ENCODE measurements around the gene SNX9.

SNX9 gene

DNA sequence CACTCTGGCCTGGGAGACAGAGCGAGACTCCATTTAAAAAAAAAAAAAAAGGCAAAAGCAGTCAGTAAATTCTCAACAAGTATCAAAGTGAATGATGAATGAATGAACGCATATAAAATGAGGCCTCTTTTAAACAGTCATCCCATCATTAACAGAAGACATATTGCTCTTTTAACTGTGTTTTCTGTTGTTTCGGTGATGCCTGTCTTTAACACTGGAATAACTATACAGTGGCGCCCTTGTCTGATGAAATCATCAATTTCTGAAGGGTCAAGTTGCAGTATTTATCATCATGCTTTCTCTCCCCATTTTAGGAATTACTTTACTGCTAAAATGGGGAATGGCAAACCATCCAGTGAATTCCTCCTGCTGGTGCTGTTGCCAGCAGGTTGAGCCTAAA, 45.7 kb upstream of the SNX9 start:
- no peaks in the 10 kb centered on the region for H3K36me3 ChIP-seq (ENCODE audit: control insufficient read depth in 1 of 2, insufficient read depth in 2 of 2, low read length in 2 of 2)
- no peak overlapping the region for H2AK5ac ChIP-seq (ENCODE audit: low read length)
- no peak overlapping the region for H3K4me3 ChIP-seq (ENCODE audit: low read depth, low read length)
- H2AFZ ChIP-seq (ENCODE audit: insufficient read depth, low read length, poor library complexity): no peak overlapping the region
- H4K12ac ChIP-seq (ENCODE audit: low read depth, low read length): no peak overlapping the region
- no peaks in the 10 kb centered on the region for H3K4me1 ChIP-seq (ENCODE audit: control insufficient read depth in 1 of 2, insufficient read depth in 2 of 2, low read length in 2 of 2)
- no peak overlapping the region for H4K91ac ChIP-seq (ENCODE audit: low read depth, low read length)
- WGBS (ENCODE audit: extremely low coverage, insufficient coverage, insufficient read length): no CpG with 5 or more reads among the region's 4 CpGs
- H3K79me1 ChIP-seq (ENCODE audit: low read length): no peaks in the 10 kb centered on the region
- H3K23ac ChIP-seq (ENCODE audit: low read length): no peak overlapping the region
- no peak overlapping the region for H2BK12ac ChIP-seq (ENCODE audit: low read length)
- H4K8ac ChIP-seq (ENCODE audit: low read depth, low read length): no peak overlapping the region
- no peak overlapping the region for H3K9ac ChIP-seq (ENCODE audit: low read length)
- H2BK120ac ChIP-seq (ENCODE audit: insufficient read depth, low read length, poor library complexity): no peak overlapping the region
- no peak overlapping the region for H3K14ac ChIP-seq (ENCODE audit: low read length)
- H3K27ac ChIP-seq (ENCODE audit: low read depth, low read length): no peak overlapping the region
- H3K79me2 ChIP-seq (ENCODE audit: control insufficient read depth, insufficient read depth, low read length, poor library complexity): no peaks in the 10 kb centered on the region
- DNase-seq: no peak
- H3K18ac ChIP-seq (ENCODE audit: low read length): no peak overlapping the region
- no peak overlapping the region for H3K4me2 ChIP-seq (ENCODE audit: low read length)
- no peak overlapping the region for H3K4ac ChIP-seq (ENCODE audit: low read depth, low read length)
- H3K27me3 ChIP-seq (ENCODE audit: insufficient read depth, low read length): no peaks in the 10 kb centered on the region
- peaks cover 4% of the 10 kb centered on the region for H3K9me3 ChIP-seq (ENCODE audit: insufficient read depth, low read depth, low read length)
- H2BK5ac ChIP-seq (ENCODE audit: low read depth, low read length, poor library complexity): no peak overlapping the region

DNA sequence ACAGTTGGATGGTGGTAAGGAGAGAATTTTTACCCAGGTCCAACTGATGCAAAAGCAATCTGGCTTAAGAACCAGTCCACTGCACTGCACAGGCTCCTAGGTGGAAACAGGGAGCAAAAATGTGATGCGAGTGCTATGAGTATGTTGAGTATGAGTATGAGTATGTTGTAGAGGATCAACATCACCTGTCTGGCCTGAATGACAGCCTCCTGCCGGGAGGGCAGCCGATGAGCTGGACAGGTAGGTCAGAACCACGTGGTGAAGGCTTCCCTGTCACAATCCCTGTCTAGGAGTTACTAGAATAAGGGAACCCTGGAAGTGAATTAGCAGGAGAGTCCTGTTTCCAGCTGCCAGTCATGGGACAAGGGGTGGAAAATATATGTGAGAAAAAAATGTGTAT, 44.3 kb upstream of the SNX9 start:
- no peak overlapping the region for H4K8ac ChIP-seq (ENCODE audit: low read depth, low read length)
- no peak overlapping the region for H4K12ac ChIP-seq (ENCODE audit: low read depth, low read length)
- no peak overlapping the region for H3K18ac ChIP-seq (ENCODE audit: low read length)
- no peak overlapping the region for H3K4ac ChIP-seq (ENCODE audit: low read depth, low read length)
- no peak overlapping the region for H2AFZ ChIP-seq (ENCODE audit: insufficient read depth, low read length, poor library complexity)
- H4K91ac ChIP-seq (ENCODE audit: low read depth, low read length): no peak overlapping the region
- no peak overlapping the region for H3K27ac ChIP-seq (ENCODE audit: low read depth, low read length)
- no peaks in the 10 kb centered on the region for H3K27me3 ChIP-seq (ENCODE audit: insufficient read depth, low read length)
- H3K4me1 ChIP-seq (ENCODE audit: control insufficient read depth in 1 of 2, insufficient read depth in 2 of 2, low read length in 2 of 2): no peaks in the 10 kb centered on the region
- no peak overlapping the region for H2BK12ac ChIP-seq (ENCODE audit: low read length)
- no peak overlapping the region for H3K4me3 ChIP-seq (ENCODE audit: low read depth, low read length)
- peak; percentile 74 to 78 for DNase-seq
- no peaks in the 10 kb centered on the region for H3K36me3 ChIP-seq (ENCODE audit: control insufficient read depth in 1 of 2, insufficient read depth in 2 of 2, low read length in 2 of 2)
- no peak overlapping the region for H3K9ac ChIP-seq (ENCODE audit: low read length)
- H3K14ac ChIP-seq (ENCODE audit: low read length): no peak overlapping the region
- no peaks in the 10 kb centered on the region for H3K79me2 ChIP-seq (ENCODE audit: control insufficient read depth, insufficient read depth, low read length, poor library complexity)
- WGBS (ENCODE audit: extremely low coverage, insufficient coverage, insufficient read length): no CpG with 5 or more reads among the region's 4 CpGs
- no peak overlapping the region for H2AK5ac ChIP-seq (ENCODE audit: low read length)
- no peak overlapping the region for H3K4me2 ChIP-seq (ENCODE audit: low read length)
- H3K23ac ChIP-seq (ENCODE audit: low read length): no peak overlapping the region
- H3K79me1 ChIP-seq (ENCODE audit: low read length): no peaks in the 10 kb centered on the region
- H2BK120ac ChIP-seq (ENCODE audit: insufficient read depth, low read length, poor library complexity): no peak overlapping the region
- H3K9me3 ChIP-seq (ENCODE audit: insufficient read depth, low read depth, low read length): peaks cover 3% of the 10 kb centered on the region
- H2BK5ac ChIP-seq (ENCODE audit: low read depth, low read length, poor library complexity): no peak overlapping the region

DNA sequence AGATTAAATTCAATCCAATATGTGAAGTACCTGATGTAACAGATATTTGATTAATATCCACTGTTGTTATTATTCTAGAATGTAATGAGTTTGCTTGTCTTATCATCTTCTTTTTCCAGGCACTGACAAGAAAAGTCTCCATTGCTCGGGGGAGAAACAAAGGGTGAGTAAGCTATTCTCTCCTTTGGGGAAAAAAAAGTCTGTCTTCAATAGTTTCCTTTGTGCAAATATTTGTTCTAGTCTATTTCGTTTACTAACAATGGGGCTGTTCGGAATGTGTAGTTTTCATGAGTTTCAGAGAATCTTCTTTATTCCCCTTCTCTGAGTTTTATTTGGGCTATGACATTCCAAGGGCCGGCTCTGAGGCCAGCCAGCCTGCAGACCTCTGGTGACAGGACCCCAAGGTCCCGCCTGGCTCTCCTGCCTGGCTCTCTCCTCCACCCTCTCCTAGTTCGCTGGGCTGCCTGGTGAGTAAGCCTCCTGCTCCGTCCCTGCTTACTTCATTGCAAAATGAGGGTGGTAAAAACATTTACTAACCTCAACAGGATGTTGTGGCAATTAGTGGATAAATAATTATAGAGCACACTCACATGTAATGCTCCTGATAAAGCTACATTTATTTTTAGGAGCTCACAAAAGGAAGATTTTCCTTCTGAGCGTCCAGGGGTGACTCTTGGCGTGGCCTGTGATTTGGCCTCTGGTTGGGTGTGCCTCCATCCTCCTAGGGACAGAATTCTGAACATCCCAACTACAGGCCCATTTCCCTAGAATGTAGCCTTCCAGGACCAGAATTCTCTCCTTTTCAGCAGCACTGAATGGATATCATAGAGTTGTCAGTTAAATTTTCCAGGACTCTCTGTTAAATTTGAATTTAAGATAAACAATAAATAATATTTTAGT, 43.1 kb upstream of the SNX9 start:
- no peak overlapping the region for H3K4ac ChIP-seq (ENCODE audit: low read depth, low read length)
- H3K27ac ChIP-seq (ENCODE audit: low read depth, low read length): no peak overlapping the region
- no peaks in the 10 kb centered on the region for H3K9me3 ChIP-seq (ENCODE audit: insufficient read depth, low read depth, low read length)
- no peak for DNase-seq
- no peak overlapping the region for H3K23ac ChIP-seq (ENCODE audit: low read length)
- no peak overlapping the region for H2AK5ac ChIP-seq (ENCODE audit: low read length)
- no peak overlapping the region for H4K8ac ChIP-seq (ENCODE audit: low read depth, low read length)
- no peak overlapping the region for H3K14ac ChIP-seq (ENCODE audit: low read length)
- no peak overlapping the region for H3K18ac ChIP-seq (ENCODE audit: low read length)
- no peak overlapping the region for H3K4me2 ChIP-seq (ENCODE audit: low read length)
- no peak overlapping the region for H4K12ac ChIP-seq (ENCODE audit: low read depth, low read length)
- H4K91ac ChIP-seq (ENCODE audit: low read depth, low read length): no peak overlapping the region
- H3K4me3 ChIP-seq (ENCODE audit: low read depth, low read length): no peak overlapping the region
- no peaks in the 10 kb centered on the region for H3K79me2 ChIP-seq (ENCODE audit: control insufficient read depth, insufficient read depth, low read length, poor library complexity)
- no peaks in the 10 kb centered on the region for H3K4me1 ChIP-seq (ENCODE audit: control insufficient read depth in 1 of 2, insufficient read depth in 2 of 2, low read length in 2 of 2)
- H2AFZ ChIP-seq (ENCODE audit: insufficient read depth, low read length, poor library complexity): no peak overlapping the region
- H2BK5ac ChIP-seq (ENCODE audit: low read depth, low read length, poor library complexity): no peak overlapping the region
- no peak overlapping the region for H3K9ac ChIP-seq (ENCODE audit: low read length)
- no CpG with 5 or more reads among the region's 9 CpGs for WGBS (ENCODE audit: extremely low coverage, insufficient coverage, insufficient read length)
- no peaks in the 10 kb centered on the region for H3K79me1 ChIP-seq (ENCODE audit: low read length)
- H2BK120ac ChIP-seq (ENCODE audit: insufficient read depth, low read length, poor library complexity): no peak overlapping the region
- no peaks in the 10 kb centered on the region for H3K36me3 ChIP-seq (ENCODE audit: control insufficient read depth in 1 of 2, insufficient read depth in 2 of 2, low read length in 2 of 2)
- H2BK12ac ChIP-seq (ENCODE audit: low read length): no peak overlapping the region
- H3K27me3 ChIP-seq (ENCODE audit: insufficient read depth, low read length): no peaks in the 10 kb centered on the region

DNA sequence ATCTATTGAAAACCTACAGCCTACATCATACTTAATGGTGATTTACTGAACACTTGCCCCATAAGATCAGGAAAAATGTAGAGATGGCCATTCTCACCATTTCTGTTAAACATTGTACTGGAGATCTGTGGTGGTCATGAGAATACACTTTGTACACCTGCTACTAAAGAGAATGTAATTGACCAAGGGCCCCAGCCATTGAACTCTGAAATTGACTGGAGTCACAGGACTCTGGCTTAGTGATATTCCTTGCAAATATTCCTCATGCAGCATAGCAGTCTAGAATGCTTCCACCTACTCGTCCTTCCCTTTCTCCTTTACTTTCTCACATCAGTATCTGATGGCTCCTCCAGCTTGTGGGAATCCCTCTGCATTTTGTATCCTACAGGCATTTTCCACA, 37.4 kb upstream of the SNX9 start:
- no peaks in the 10 kb centered on the region for H3K36me3 ChIP-seq (ENCODE audit: control insufficient read depth in 1 of 2, insufficient read depth in 2 of 2, low read length in 2 of 2)
- H3K18ac ChIP-seq (ENCODE audit: low read length): no peak overlapping the region
- no peak overlapping the region for H4K12ac ChIP-seq (ENCODE audit: low read depth, low read length)
- H2BK12ac ChIP-seq (ENCODE audit: low read length): no peak overlapping the region
- H3K9me3 ChIP-seq (ENCODE audit: insufficient read depth, low read depth, low read length): no peaks in the 10 kb centered on the region
- no peak overlapping the region for H3K27ac ChIP-seq (ENCODE audit: low read depth, low read length)
- H3K9ac ChIP-seq (ENCODE audit: low read length): no peak overlapping the region
- no peak overlapping the region for H2AK5ac ChIP-seq (ENCODE audit: low read length)
- H2BK120ac ChIP-seq (ENCODE audit: insufficient read depth, low read length, poor library complexity): no peak overlapping the region
- H3K79me1 ChIP-seq (ENCODE audit: low read length): no peaks in the 10 kb centered on the region
- WGBS (ENCODE audit: extremely low coverage, insufficient coverage, insufficient read length): no CpG with 5 or more reads among the region's 1 CpG
- no peak overlapping the region for H3K4me3 ChIP-seq (ENCODE audit: low read depth, low read length)
- no peak overlapping the region for H3K4me2 ChIP-seq (ENCODE audit: low read length)
- H3K79me2 ChIP-seq (ENCODE audit: control insufficient read depth, insufficient read depth, low read length, poor library complexity): no peaks in the 10 kb centered on the region
- no peak overlapping the region for H2AFZ ChIP-seq (ENCODE audit: insufficient read depth, low read length, poor library complexity)
- no peak overlapping the region for H2BK5ac ChIP-seq (ENCODE audit: low read depth, low read length, poor library complexity)
- H3K27me3 ChIP-seq (ENCODE audit: insufficient read depth, low read length): no peaks in the 10 kb centered on the region
- peaks cover 0 to 2% of the 10 kb centered on the region in 2 experiments for H3K4me1 ChIP-seq (ENCODE audit: control insufficient read depth in 1 of 2, insufficient read depth in 2 of 2, low read length in 2 of 2)
- no peak overlapping the region for H3K14ac ChIP-seq (ENCODE audit: low read length)
- H4K8ac ChIP-seq (ENCODE audit: low read depth, low read length): no peak overlapping the region
- H4K91ac ChIP-seq (ENCODE audit: low read depth, low read length): no peak overlapping the region
- no peak overlapping the region for H3K4ac ChIP-seq (ENCODE audit: low read depth, low read length)
- no peak overlapping the region for H3K23ac ChIP-seq (ENCODE audit: low read length)
- no peak for DNase-seq

All from trophoblast cell (in vitro differentiated cells and primary cell).